H9 (cell line): ENCODE measurements around the gene NTPCR. TPM values are rescaled to one million over a fixed set of nuclear protein-coding genes. Genes with fewer than 3 reads are reported as not detected.
A peak's percentile ranks its signal among the peaks of the same experiment; 100 is the strongest.

Experiments used
- DNase-seq: peaks from one replicate; pipeline ENCODE4 v3.0.0-alpha.2; 2017
- H2AFZ ChIP-seq: one replicate; pipeline ENCODE4 v1.6.1; 2013; ENCODE audit warnings: mild to moderate bottlenecking, low read length, control low read depth, moderate library complexity
- H2AK5ac ChIP-seq: 2 replicates; pipeline ENCODE4 v1.6.1; 2013; ENCODE audit warnings: low read length, control low read depth, mixed read lengths; ENCODE audit not compliant: insufficient read length
- H2BK120ac ChIP-seq: one replicate; pipeline ENCODE4 v1.6.1; 2013; ENCODE audit warnings: low read depth, mild to moderate bottlenecking, low read length, control low read depth, inconsistent platforms; ENCODE audit not compliant: poor library complexity, severe bottlenecking
- H2BK12ac ChIP-seq: 2 replicates; pipeline ENCODE4 v1.6.1; 2013; ENCODE audit warnings: low read length, control low read depth, mixed read lengths, low read depth; ENCODE audit not compliant: insufficient read length
- H2BK15ac ChIP-seq: 2 replicates; pipeline ENCODE4 v1.6.1; 2013; ENCODE audit warnings: low read depth, low read length, control low read depth
- H2BK20ac ChIP-seq: one replicate; pipeline ENCODE4 v1.6.1; 2013; ENCODE audit warnings: low read depth, mild to moderate bottlenecking, low read length, control low read depth, inconsistent platforms; ENCODE audit not compliant: poor library complexity, severe bottlenecking
- H2BK5ac ChIP-seq: 2 replicates; pipeline ENCODE4 v1.6.1; 2013; ENCODE audit warnings: low read length, control low read depth, mixed read lengths; ENCODE audit not compliant: insufficient read length
- H3K14ac ChIP-seq: 2 replicates; pipeline ENCODE4 v1.6.1; 2013; ENCODE audit warnings: low read length, control low read depth; ENCODE audit not compliant: insufficient read depth
- H3K18ac ChIP-seq: 2 replicates; pipeline ENCODE4 v1.6.1; 2013; ENCODE audit warnings: low read depth, mild to moderate bottlenecking, mixed read lengths, low read length, control low read depth; ENCODE audit not compliant: insufficient read length
- H3K23ac ChIP-seq: 2 replicates; pipeline ENCODE4 v1.6.1; 2013; ENCODE audit warnings: low read length, control low read depth, mixed read lengths, low read depth; ENCODE audit not compliant: insufficient read length
- H3K23me2 ChIP-seq: 2 replicates; pipeline ENCODE4 v1.6.1; 2013; ENCODE audit warnings: low read depth, mild to moderate bottlenecking, mixed read lengths, low read length, control low read depth; ENCODE audit not compliant: insufficient read length, poor library complexity, severe bottlenecking
- H3K27ac ChIP-seq: 2 replicates; pipeline ENCODE4 v1.5.1; 2013; ENCODE audit warnings: low read length, control low read depth, mixed read lengths, low read depth; ENCODE audit not compliant: insufficient read length
- H3K27me3 ChIP-seq: 2 replicates; pipeline ENCODE4 v1.6.1; 2013; ENCODE audit warnings: low read length, control low read depth, inconsistent platforms; ENCODE audit not compliant: insufficient read depth
- H3K4ac ChIP-seq: 2 replicates; pipeline ENCODE4 v1.6.1; 2013; ENCODE audit warnings: low read depth, mild to moderate bottlenecking, control low read depth, inconsistent platforms, low read length, moderate library complexity
- H3K4me1 ChIP-seq: 2 replicates; pipeline ENCODE4 v1.6.1; 2013; ENCODE audit warnings: low read length, control low read depth, inconsistent platforms; ENCODE audit not compliant: insufficient read depth
- H3K4me2 ChIP-seq: 2 replicates; pipeline ENCODE4 v1.6.1; 2013; ENCODE audit warnings: low read length, control low read depth, mixed read lengths; ENCODE audit not compliant: insufficient read length, insufficient read depth
- H3K56ac ChIP-seq: 2 replicates; pipeline ENCODE4 v1.6.1; 2013; ENCODE audit warnings: low read depth, mild to moderate bottlenecking, mixed read lengths, low read length, control low read depth; ENCODE audit not compliant: insufficient read length
- H3K79me1 ChIP-seq: 2 replicates; pipeline ENCODE4 v1.6.1; 2013; ENCODE audit warnings: low read depth, mild to moderate bottlenecking, moderate library complexity, low read length, control low read depth, inconsistent platforms; ENCODE audit not compliant: insufficient read depth, poor library complexity, severe bottlenecking
- H3K79me2 ChIP-seq: 2 replicates; pipeline ENCODE4 v1.6.1; 2013; ENCODE audit warnings: low read length, control low read depth, inconsistent platforms; ENCODE audit not compliant: insufficient read depth
- H3K9ac ChIP-seq: 2 replicates; pipeline ENCODE4 v1.6.1; 2013; ENCODE audit warnings: low read length, control low read depth, mixed read lengths; ENCODE audit not compliant: insufficient read length; ENCODE audit errors: extremely low read depth
- H3K9me3 ChIP-seq: one replicate; pipeline ENCODE4 v1.6.1; 2013; ENCODE audit warnings: low read depth, low read length, inconsistent platforms; ENCODE audit not compliant: control insufficient read depth
- H3T11ph ChIP-seq: one replicate; pipeline ENCODE4 v1.6.1; 2013; ENCODE audit warnings: mild to moderate bottlenecking, low read length, control low read depth, inconsistent platforms
- H4K20me1 ChIP-seq: one replicate; pipeline ENCODE4 v1.6.1; 2013; ENCODE audit not compliant: control insufficient read depth, insufficient read length, insufficient read depth
- H4K5ac ChIP-seq: 2 replicates; pipeline ENCODE4 v1.6.1; 2013; ENCODE audit warnings: low read depth, mild to moderate bottlenecking, mixed read lengths, low read length, control low read depth; ENCODE audit not compliant: insufficient read length
- H4K8ac ChIP-seq: replicated peaks from 2 replicates; pipeline ENCODE4 v1.6.1; 2013; ENCODE audit warnings: low read length, control low read depth, mixed read lengths, low read depth; ENCODE audit not compliant: insufficient read length
- H4K91ac ChIP-seq: 2 replicates; pipeline ENCODE4 v1.6.1; 2013; ENCODE audit warnings: low read depth, mild to moderate bottlenecking, moderate library complexity, mixed read lengths, low read length, control low read depth; ENCODE audit not compliant: insufficient read length
- H3K27ac Mint-ChIP-seq, 3 experiments: 2 replicates in 2 of 3; 3 replicates in 1 of 3; pipeline ENCODE4 v1.8.0; 2020 to 2021; ENCODE audit warnings: mixed read lengths in 3 of 3, mild to moderate bottlenecking in 1 of 3, moderate library complexity in 1 of 3
- H3K27me3 Mint-ChIP-seq: 2 replicates; pipeline ENCODE4 v1.8.0; 2021; ENCODE audit warnings: low read depth, mild to moderate bottlenecking, moderate library complexity, mixed read lengths
- H3K36me3 Mint-ChIP-seq, 3 experiments: 2 replicates in 2 of 3; 3 replicates in 1 of 3; pipeline ENCODE4 v1.8.0; 2020 to 2021; ENCODE audit warnings: low read depth in 3 of 3, mixed read lengths in 3 of 3; ENCODE audit not compliant: insufficient read depth in 1 of 3
- H3K4me1 Mint-ChIP-seq, 2 experiments: 2 replicates each; pipeline ENCODE4 v1.8.0; 2020; ENCODE audit warnings: mixed read lengths in 2 of 2
- H3K4me3 Mint-ChIP-seq, 2 experiments: 2 replicates in 1 of 2; 3 replicates in 1 of 2; pipeline ENCODE4 v1.8.0; 2020 to 2021; ENCODE audit warnings: mild to moderate bottlenecking in 2 of 2, mixed read lengths in 2 of 2, moderate library complexity in 1 of 2
- H3K9me3 Mint-ChIP-seq, 2 experiments: 2 replicates in 1 of 2; 3 replicates in 1 of 2; pipeline ENCODE4 v1.8.0; 2020; ENCODE audit warnings: mild to moderate bottlenecking in 2 of 2, mixed read lengths in 2 of 2, moderate library complexity in 1 of 2
- CTCF ChIP-seq: fragments of 200-600 bp; sonication (generic); conservative IDR thresholded peaks from 3 replicates; pipeline ENCODE4 v1.8.0; 2021; ENCODE audit warnings: antibody characterized with exemption, mild to moderate bottlenecking
- WGBS: extraction: QIAGEN DNeasy Blood & Tissue Kit; methylation state at CpG from one replicate; pipeline ENCODE4 v1.1.7; 2013; ENCODE audit warnings: missing lambda C conversion rate, low lambda C conversion rate, mixed read lengths; ENCODE audit not compliant: insufficient read length; ENCODE audit errors: extremely low coverage; 5-methylcytosine and 5-hydroxymethylcytosine counted together
- total RNA-seq: library from RNA; stranded (reverse); gene quantifications from 2 replicates; pipeline ENCODE4 v1.2.1, GENCODE V29; 2021

The NTPCR gene
- total RNA-seq, 1 experiment from 2014 or later, result 87.4 TPM

- Histone ChIP-seq H3K9me3 (no peaks in the 10 kb centered on the region), H3K14ac (no peak overlapping the region), H3K27ac (no peak overlapping the region), H3K27me3 (no peaks in the 10 kb centered on the region), H2BK5ac (no peak overlapping the region), H3K9ac (no peak overlapping the region), H4K8ac (no peak overlapping the region), H2AFZ (no peak overlapping the region), H4K20me1 (no peaks in the 10 kb centered on the region), H2BK15ac (no peak overlapping the region), H3K4me1 (no peaks in the 10 kb centered on the region), H2BK20ac (no peak overlapping the region), H3T11ph (no peak overlapping the region), H3K4ac (no peak overlapping the region), H3K79me2 (no peaks in the 10 kb centered on the region), H4K5ac (no peak overlapping the region), H3K56ac (no peak overlapping the region), H3K18ac (no peak overlapping the region), H3K23me2 (no peaks in the 10 kb centered on the region), H4K91ac (no peak overlapping the region), H3K79me1 (no peaks in the 10 kb centered on the region), H2AK5ac (no peak overlapping the region), H3K4me2 (no peak overlapping the region), H2BK120ac (no peak overlapping the region), H3K23ac (no peak overlapping the region), H2BK12ac (no peak overlapping the region)
- Mint-ChIP-seq H3K9me3 (no peaks in the 10 kb centered on the region), H3K4me3 (no peak overlapping the region), H3K36me3 (peaks cover 3 to 8% (median 6%) of the 10 kb centered on the region in 3 experiments; a peak in 6 of 7 replicates), H3K27ac (peak overlapping the region; percentile 66 to 91 (median 68); a peak in 3 of 7 replicates), H3K27me3 (peaks cover 2% of the 10 kb centered on the region; the same call in 1 of the 2 replicates), H3K4me1 (peaks cover 8 to 10% of the 10 kb centered on the region in 2 experiments)
- no peak for TF ChIP-seq CTCF
- DNase-seq, result no peak
- WGBS, result no CpG with 5 or more reads among the region's 25 CpGs
These were observed 33.6 kb downstream of the NTPCR start for GRCh38 chr1:232983817-232984567.
